ENCODE measurements around the gene CDH7.

The CDH7 gene

GRCh38 chr18:65924904-65925303 lies 174.1 kb downstream of the CDH7 start:
- no peak for DNase-seq

GRCh38 chr18:65934874-65935273 lies 184.1 kb downstream of the CDH7 start:
- no peak for DNase-seq

DNA sequence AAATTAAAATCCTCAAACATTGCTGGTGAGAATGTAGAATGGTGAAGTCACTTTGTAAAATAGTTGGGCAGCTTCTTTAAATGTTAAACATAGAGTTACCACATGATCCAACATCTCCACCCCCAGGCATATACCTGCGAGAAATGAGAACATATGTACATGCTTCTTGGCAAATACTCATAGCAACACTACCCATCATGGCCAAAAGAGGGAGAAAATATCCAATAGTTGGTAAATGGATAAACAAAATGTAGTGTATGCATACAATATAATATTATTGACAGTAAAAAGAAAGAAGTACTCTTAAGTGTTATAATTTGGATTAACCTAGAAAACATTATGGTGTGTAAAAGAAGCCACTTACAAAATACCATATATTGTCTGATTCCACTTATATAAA lies 185.9 kb downstream of the CDH7 start:
- DNase-seq, result no peak

DNA sequence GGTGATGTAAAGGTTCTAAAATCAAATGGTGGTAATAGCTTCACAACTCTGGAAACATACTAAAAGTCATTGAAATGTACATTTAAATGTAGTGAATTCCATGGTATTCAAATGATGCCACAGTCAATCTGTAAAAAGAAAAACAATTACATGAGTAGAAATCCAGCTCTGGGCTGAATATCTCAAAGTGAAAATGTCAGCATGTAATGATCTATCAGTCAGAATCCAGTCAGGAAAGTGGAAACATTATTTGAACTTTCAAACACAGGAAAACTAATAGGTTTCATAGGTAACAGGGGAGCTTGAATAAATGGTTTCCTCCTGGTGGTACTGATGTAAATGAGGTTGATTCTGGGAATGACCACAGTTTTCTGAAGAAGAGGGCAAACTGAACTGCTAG lies 186.4 kb downstream of the CDH7 start:
- DNase-seq, result no peak

DNA sequence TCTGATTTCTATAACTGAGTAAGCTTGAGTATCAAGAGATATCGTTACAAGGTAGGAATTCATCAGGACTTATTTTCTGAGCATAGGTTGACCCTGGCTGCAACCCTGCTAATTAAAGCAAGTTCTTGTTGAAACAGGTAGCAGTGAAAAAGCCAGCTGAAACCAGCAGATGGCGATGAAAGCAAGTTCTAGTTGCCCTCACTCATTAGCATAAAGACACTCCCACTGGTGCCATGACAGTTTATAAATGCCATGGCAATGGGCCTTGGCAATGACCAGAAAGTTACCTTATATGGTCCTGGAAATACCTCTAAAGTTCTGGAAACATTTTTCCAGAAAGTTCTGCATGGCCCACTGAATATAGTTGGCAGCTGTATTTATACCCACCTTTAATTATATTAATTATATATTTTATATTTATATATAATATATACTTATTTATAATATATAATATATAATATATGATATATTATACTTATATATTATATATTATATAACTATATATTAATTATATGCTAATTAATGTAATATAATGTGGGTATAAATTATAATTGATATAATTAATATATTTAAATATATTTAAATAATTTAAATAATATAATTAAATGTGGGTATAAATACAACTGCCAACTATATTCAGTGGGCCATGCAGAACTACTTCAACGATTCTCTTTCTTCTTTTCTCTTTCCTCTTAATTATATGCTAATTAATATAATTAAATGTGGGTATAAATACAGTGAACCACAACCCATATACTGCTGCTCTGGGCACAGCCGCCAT lies 188.0 kb downstream of the CDH7 start:
- no peak for DNase-seq
